ENCODE data around the gene RAPGEF5.
A peak's percentile ranks its signal among the peaks of the same experiment; 100 is the strongest.
"Not testable (repeated sequence)": the region's sequence is repeated elsewhere in the genome, so short reads cannot be mapped to it uniquely, and the experiment has no call there.

Gene RAPGEF5

GRCh38 chr7:22090107-22090506 is 266.8 kb downstream of the RAPGEF5 start:
- H3K4me3 ChIP-seq (ENCODE audit: low read length) = no peak overlapping the region
- no peak for DNase-seq (ENCODE audit: low read depth)
- TF ChIP-seq CTCF (conservative IDR thresholded peaks at IDR 0.05; ENCODE audit: low read depth, low read length) = no peak

GRCh38 chr7:22088827-22089226 is 268.1 kb downstream of the RAPGEF5 start:
- TF ChIP-seq CTCF (conservative IDR thresholded peaks at IDR 0.05; ENCODE audit: low read depth, low read length) = no peak
- DNase-seq (ENCODE audit: low read depth) = no peak
- H3K4me3 ChIP-seq (ENCODE audit: low read length) = no peak overlapping the region

- no peak for TF ChIP-seq CTCF (conservative IDR thresholded peaks at IDR 0.05; ENCODE audit: low read depth, low read length)
- no peak for DNase-seq (ENCODE audit: low read depth)
- H3K4me3 ChIP-seq (ENCODE audit: low read length) = no peak overlapping the region
These were observed 269.1 kb downstream of the RAPGEF5 start for GRCh38 chr7:22087861-22088260.

GRCh38 chr7:22083704-22084240 is 273.2 kb downstream of the RAPGEF5 start:
- TF ChIP-seq CTCF (conservative IDR thresholded peaks at IDR 0.05; ENCODE audit: low read depth, low read length) = no peak
- peak overlapping the region; percentile 71 for H3K4me3 ChIP-seq (ENCODE audit: low read length)
- DNase-seq (ENCODE audit: low read depth) = no peak

- peak overlapping the region; percentile 71 for H3K4me3 ChIP-seq (ENCODE audit: low read length)
- DNase-seq (ENCODE audit: low read depth) = peak; percentile 33
- TF ChIP-seq CTCF (conservative IDR thresholded peaks at IDR 0.05; ENCODE audit: low read depth, low read length) = peak; percentile 89
These were observed 273.9 kb downstream of the RAPGEF5 start for GRCh38 chr7:22082886-22083703.

- TF ChIP-seq CTCF (conservative IDR thresholded peaks at IDR 0.05; ENCODE audit: low read depth, low read length) = no peak
These were observed 274.4 kb downstream of the RAPGEF5 start for GRCh38 chr7:22082553-22082885.

GRCh38 chr7:22080219-22080618 is 276.7 kb downstream of the RAPGEF5 start:
- not testable (repeated sequence) for H3K4me3 ChIP-seq (ENCODE audit: low read length); DNase-seq (ENCODE audit: low read depth)

More at GRCh38 chr7:22082553-22082885, 274.4 kb downstream of the RAPGEF5 start:
- H3K4me3 ChIP-seq (ENCODE audit: low read length) = peak overlapping the region; percentile 71
- DNase-seq (ENCODE audit: low read depth) = no peak

GRCh38 chr7:22078872-22079271 is 278.1 kb downstream of the RAPGEF5 start:
- H3K4me3 ChIP-seq (ENCODE audit: low read length); DNase-seq (ENCODE audit: low read depth): not testable (repeated sequence)

All from retinal pigment epithelial cell (primary cell).